GM21528 (cell line): ENCODE results near the gene SHLD3.
"Not testable (repeated sequence)": the region's sequence is repeated elsewhere in the genome, so short reads cannot be mapped to it uniquely, and the experiment has no call there.

Experiments
- ATAC-seq: cut with Tn5 transposase; IDR thresholded peaks from one replicate; pipeline ENCODE4 v1.9.1; 2021; ENCODE audit warnings: mild to moderate bottlenecking, moderate library complexity; ENCODE audit not compliant: unreplicated experiment, low FRiP score

SHLD3 gene

DNA sequence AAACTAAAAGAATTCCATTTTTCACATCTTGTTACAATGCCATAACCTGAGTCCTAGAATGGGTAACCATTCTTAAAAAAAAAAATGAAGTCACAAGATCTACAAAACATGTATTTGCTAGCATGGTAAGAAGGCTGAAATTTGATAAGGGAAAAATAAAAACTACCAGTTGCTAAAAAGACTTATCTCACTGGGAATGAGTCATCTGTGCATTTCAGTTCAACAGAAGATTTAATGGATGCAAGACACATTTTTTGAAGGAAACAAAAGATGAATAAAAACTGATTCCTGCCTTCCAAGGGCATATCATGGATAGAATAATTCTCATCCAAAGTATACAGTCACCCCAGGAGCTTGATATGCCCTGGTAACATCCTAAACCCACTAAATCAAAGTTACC is 49.9 kb downstream of the SHLD3 start:
- ATAC-seq = no peak

GRCh38 chr5:65676056-65676455 is 51.2 kb downstream of the SHLD3 start:
- ATAC-seq = not testable (repeated sequence)
